A549 (cell line): ENCODE data around the gene DUXB.

Experiments used
- ESRRA ChIP-seq: fragments of 150-350 bp; IDR thresholded peaks from 2 replicates; pipeline ENCODE4 v1.6.1; 2014; ENCODE audit warnings: mild to moderate bottlenecking, low read length, borderline replicate concordance
- JUN ChIP-seq, 2 experiments: fragments of >200 bp; sonication (Bioruptor Twin); formaldehyde crosslinking; IDR thresholded peaks; 2 replicates in 1 of 2; 3 replicates in 1 of 2; pipeline ENCODE4 v1.6.1; 2016 to 2017

- no peak for TF ChIP-seq ESRRA
- no peak for TF ChIP-seq JUN (IDR thresholded peaks at IDR 0.05)
Observed at GRCh38 chr16:75703306-75703705, 2.0 kb upstream of the DUXB start.
